ENCODE data around the gene C7orf25.

The C7orf25 gene

GRCh38 chr7:42922017-42922753 is 10.3 kb upstream of the C7orf25 start:
- H3K4me3 ChIP-seq (ENCODE audit: low read depth, low read length), result no peak overlapping the region
- in situ Hi-C loops (cut with HindIII; ENCODE audit: low sequenced_read_pairs), result no loop called here
- TF ChIP-seq, protein P1, sequence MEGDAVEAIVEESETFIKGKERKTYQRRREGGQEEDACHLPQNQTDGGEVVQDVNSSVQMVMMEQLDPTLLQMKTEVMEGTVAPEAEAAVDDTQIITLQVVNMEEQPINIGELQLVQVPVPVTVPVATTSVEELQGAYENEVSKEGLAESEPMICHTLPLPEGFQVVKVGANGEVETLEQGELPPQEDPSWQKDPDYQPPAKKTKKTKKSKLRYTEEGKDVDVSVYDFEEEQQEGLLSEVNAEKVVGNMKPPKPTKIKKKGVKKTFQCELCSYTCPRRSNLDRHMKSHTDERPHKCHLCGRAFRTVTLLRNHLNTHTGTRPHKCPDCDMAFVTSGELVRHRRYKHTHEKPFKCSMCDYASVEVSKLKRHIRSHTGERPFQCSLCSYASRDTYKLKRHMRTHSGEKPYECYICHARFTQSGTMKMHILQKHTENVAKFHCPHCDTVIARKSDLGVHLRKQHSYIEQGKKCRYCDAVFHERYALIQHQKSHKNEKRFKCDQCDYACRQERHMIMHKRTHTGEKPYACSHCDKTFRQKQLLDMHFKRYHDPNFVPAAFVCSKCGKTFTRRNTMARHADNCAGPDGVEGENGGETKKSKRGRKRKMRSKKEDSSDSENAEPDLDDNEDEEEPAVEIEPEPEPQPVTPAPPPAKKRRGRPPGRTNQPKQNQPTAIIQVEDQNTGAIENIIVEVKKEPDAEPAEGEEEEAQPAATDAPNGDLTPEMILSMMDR (IDR thresholded peaks at IDR 0.05; ENCODE audit: low read depth, low read length), result no peak
- no peak for DNase-seq (ENCODE audit: low read depth, low spot score)

GRCh38 chr7:42915356-42915755 is 3.5 kb upstream of the C7orf25 start:
- in situ Hi-C loops (cut with HindIII; ENCODE audit: low sequenced_read_pairs), result no loop called here
- TF ChIP-seq, protein P1 (IDR thresholded peaks at IDR 0.05; ENCODE audit: low read depth, low read length), result no peak
- H3K4me3 ChIP-seq (ENCODE audit: low read depth, low read length), result no peak overlapping the region
- DNase-seq (ENCODE audit: low read depth, low spot score), result peak; percentile 42

DNA sequence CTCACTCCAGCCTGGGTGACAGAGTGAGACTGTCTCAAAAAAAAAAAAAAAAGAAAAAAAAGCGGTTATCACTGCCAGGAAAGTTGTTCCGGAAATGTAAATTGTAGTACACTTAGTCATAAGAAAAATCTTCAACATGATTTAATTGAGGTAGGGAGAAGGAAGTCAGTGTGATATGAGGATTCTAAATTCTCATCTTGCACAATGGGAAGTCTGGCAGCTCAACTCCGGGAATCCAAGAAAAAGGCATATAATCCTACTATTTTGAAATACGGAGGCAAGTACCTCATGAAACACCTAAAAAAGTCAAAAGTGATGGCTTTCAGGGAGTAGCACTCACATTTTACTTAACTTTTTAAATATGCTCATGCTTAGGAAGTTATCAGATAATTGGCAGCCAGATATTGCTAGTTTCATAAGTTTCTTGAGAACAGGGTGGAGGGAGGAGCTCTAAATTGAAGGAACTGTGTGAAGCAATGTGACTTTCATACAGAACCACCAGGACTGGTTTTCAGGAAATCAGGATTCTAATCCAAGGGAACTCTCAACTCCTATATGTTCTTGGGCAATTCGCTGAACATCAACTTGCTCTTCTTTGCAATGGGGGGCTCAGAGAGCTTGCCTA is 2.7 kb upstream of the C7orf25 start:
- TF ChIP-seq, protein P1 (IDR thresholded peaks at IDR 0.05; ENCODE audit: low read depth, low read length), result no peak
- peak; percentile 36 for DNase-seq (ENCODE audit: low read depth, low spot score)
- in situ Hi-C loops (cut with HindIII; ENCODE audit: low sequenced_read_pairs), result no loop called here
- H3K4me3 ChIP-seq (ENCODE audit: low read depth, low read length), result no peak overlapping the region

GRCh38 chr7:42914009-42914408 is 2.1 kb upstream of the C7orf25 start:
- H3K4me3 ChIP-seq (ENCODE audit: low read depth, low read length), result no peak overlapping the region
- peak; percentile 2 for DNase-seq (ENCODE audit: low read depth, low spot score)
- TF ChIP-seq, protein P1 (IDR thresholded peaks at IDR 0.05; ENCODE audit: low read depth, low read length), result no peak
- in situ Hi-C loops (cut with HindIII; ENCODE audit: low sequenced_read_pairs), result no loop called here

- TF ChIP-seq, protein P1 (IDR thresholded peaks at IDR 0.05; ENCODE audit: low read depth, low read length), result no peak
- DNase-seq (ENCODE audit: low read depth, low spot score), result peak; percentile 51
- in situ Hi-C loops (cut with HindIII; ENCODE audit: low sequenced_read_pairs), result no loop called here
- H3K4me3 ChIP-seq (ENCODE audit: low read depth, low read length), result no peak overlapping the region
These were observed 1.7 kb upstream of the C7orf25 start for GRCh38 chr7:42913591-42913990.

DNA sequence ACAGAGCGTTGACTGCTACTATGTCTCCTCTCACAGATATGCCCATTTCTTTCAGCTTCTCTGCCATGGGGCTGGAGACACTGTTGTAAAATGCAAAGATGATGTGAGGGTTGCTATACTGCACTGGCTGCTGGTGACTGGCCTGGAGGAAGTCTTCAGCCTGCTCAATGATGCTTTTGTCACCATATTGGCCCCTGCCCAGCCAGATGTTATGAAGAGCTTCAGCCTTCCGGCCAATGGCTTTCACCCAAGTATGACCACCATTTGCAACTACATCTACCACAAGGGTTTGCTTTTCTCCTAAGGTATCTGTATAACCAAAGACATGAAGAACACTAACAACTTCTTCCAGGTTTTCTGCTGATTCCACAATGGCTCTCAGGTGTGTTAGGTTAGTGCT is 1.6 kb downstream of the C7orf25 start:
- TF ChIP-seq, protein P1 (IDR thresholded peaks at IDR 0.05; ENCODE audit: low read depth, low read length), result no peak
- DNase-seq (ENCODE audit: low read depth, low spot score), result no peak
- no peak overlapping the region for H3K4me3 ChIP-seq (ENCODE audit: low read depth, low read length)
- in situ Hi-C loops (cut with HindIII; ENCODE audit: low sequenced_read_pairs), result no loop called here

Data from astrocyte of the spinal cord (primary cell).